Gastrocnemius medialis (tissue), 4 donors: ENCODE data around the gene SBF1. TPM values are rescaled to one million over a fixed set of nuclear protein-coding genes. Genes with fewer than 3 reads are reported as not detected.

Experiments used
- ATAC-seq, 2 donors: fragments of 150-250 bp; one replicate each; pipeline ENCODE4 v1.9.1; 2016
- DNase-seq, 2 donors: peaks; one replicate each; pipeline ENCODE4 v3.0.0-alpha.2; 2019
- H3K27ac ChIP-seq, 4 donors: fragments of 200-600 bp; sonication (generic); 1 replicate in 1 of 4; 2 replicates in 3 of 4; pipeline ENCODE4 v1.5.1; 2016 to 2018; ENCODE audit warnings: mild to moderate bottlenecking in 2 of 4, moderate library complexity in 1 of 4
- H3K27me3 ChIP-seq, 3 donors: fragments of 200-600 bp; sonication (generic) in 2 of 3; 1 replicate in 1 of 3; 2 replicates in 2 of 3; pipeline versions ENCODE4 v1.5.1 to v1.6.0; 2016 to 2019; ENCODE audit warnings: mild to moderate bottlenecking in 1 of 3, moderate library complexity in 1 of 3
- H3K36me3 ChIP-seq, 2 donors: fragments of 200-600 bp; sonication (generic) in 1 of 2; one replicate each; pipeline ENCODE4 v1.5.1; 2017 to 2018
- H3K4me1 ChIP-seq, 2 donors: fragments of 200-600 bp; sonication (generic) in 1 of 2; one replicate each; pipeline ENCODE4 v1.5.1; 2016 to 2017; ENCODE audit warnings: mild to moderate bottlenecking in 2 of 2
- H3K4me3 ChIP-seq, 4 donors: fragments of 200-600 bp; sonication (generic) in 3 of 4; 1 replicate in 1 of 4; 2 replicates in 3 of 4; pipeline ENCODE4 v1.5.1; 2016 to 2019; ENCODE audit warnings: mild to moderate bottlenecking in 2 of 4
- H3K9me3 ChIP-seq, 3 donors: fragments of 200-600 bp; sonication (generic) in 2 of 3; 1 replicate in 1 of 3; 2 replicates in 2 of 3; pipeline ENCODE4 v1.5.1; 2016 to 2019
- CTCF ChIP-seq, 5 experiments: fragments of 450-650 bp in 3 of 5; fragments of 200-600 bp in 2 of 5; sonication (generic) in 2 of 5; IDR thresholded peaks in 4 of 5; conservative IDR thresholded peaks in 1 of 5; 1 replicate in 4 of 5; 2 replicates in 1 of 5; pipeline ENCODE4 v1.5.1; 2016 to 2019; ENCODE audit warnings: antibody characterized with exemption in 5 of 5, mild to moderate bottlenecking in 3 of 5, moderate library complexity in 3 of 5
- POLR2A ChIP-seq, 2 donors: fragments of 450-650 bp; IDR thresholded peaks; one replicate each; pipeline ENCODE4 v1.6.1; 2017; ENCODE audit warnings: antibody characterized with exemption in 2 of 2, mild to moderate bottlenecking in 2 of 2, moderate library complexity in 2 of 2
- in situ Hi-C, 4 donors: fragments of 200-750 bp; cut with MboI; loops; one replicate each; pipeline versions ENCODE4 v1.15.0 to v1.8.0; 2017; ENCODE audit warnings: low sequenced_read_pairs in 4 of 4
- intact Hi-C: fragments of 100-400 bp; cut with DNase I; formaldehyde crosslinking; loops from one replicate; pipeline ENCODE4 v1.15.1; 2023; ENCODE audit warnings: low total_unique reads
- total RNA-seq, 4 donors: library from RNA; depleted of rRNA; stranded (reverse); fragments of >200 nt; gene quantifications; one replicate each; pipeline versions ENCODE4 v1.1.0 to v1.2.3, GENCODE V29; 2016

Gene SBF1
- total RNA-seq, 4 donors from 2014 or later, result 50.5 to 116 (median 107) TPM

DNA sequence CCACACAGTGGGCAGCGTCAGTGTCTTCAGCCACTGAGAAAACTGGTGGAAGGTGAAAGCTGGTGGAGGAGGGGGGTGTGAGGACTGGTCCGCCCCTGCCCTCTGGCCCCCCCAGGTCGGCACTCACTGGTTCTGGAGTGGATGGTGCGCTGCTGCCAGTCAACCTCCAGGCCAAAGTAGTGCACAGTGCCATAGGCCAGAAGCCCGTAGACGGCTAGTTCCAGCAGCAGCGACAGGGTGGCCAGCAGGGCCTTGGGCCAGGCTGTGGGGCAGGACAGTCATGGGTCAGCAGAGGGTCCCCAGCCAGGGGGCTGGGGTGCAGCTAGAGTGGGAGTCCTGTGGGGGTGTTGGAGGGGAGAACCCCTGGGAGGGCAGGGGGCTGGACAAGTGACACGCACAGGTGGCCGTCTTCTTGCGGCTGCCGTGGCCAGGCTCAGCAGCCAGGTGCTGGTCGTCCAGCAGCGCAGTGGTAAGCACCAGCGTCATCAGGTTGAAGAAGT, 30.5 kb upstream of the SBF1 start:
- intact Hi-C loops (loop anchor here (10.0 kb wide), 1 partner anchor 651 kb away; the partner anchor contains the start of gene ZBED4), in situ Hi-C loops (no loop called here)
- H3K9me3 ChIP-seq, result no peaks in the 10 kb centered on the region
- ATAC-seq (no peak), DNase-seq (no peak)
- H3K4me3 ChIP-seq, result no peak overlapping the region
- TF ChIP-seq POLR2A (IDR thresholded peaks at IDR 0.05) (no peak), CTCF (IDR thresholded peaks at IDR 0.05 in 4 of 5, conservative IDR thresholded peaks at IDR 0.05 in 1 of 5) (no peak)
- no peaks in the 10 kb centered on the region for H3K27me3 ChIP-seq
- peaks cover 0 to 31% of the 10 kb centered on the region in 2 donors for H3K36me3 ChIP-seq
- H3K4me1 ChIP-seq, result peaks cover 15 to 22% of the 10 kb centered on the region in 2 donors
- no peak overlapping the region for H3K27ac ChIP-seq

- in situ Hi-C loops, result no loop called here
- Histone ChIP-seq H3K27me3 (no peaks in the 10 kb centered on the region), H3K4me3 (no peak overlapping the region), H3K27ac (no peak overlapping the region), H3K36me3 (peaks cover 0 to 31% of the 10 kb centered on the region in 2 donors), H3K4me1 (peaks cover 15 to 21% of the 10 kb centered on the region in 2 donors), H3K9me3 (no peaks in the 10 kb centered on the region)
- intact Hi-C loops, result loop anchor here (10.0 kb wide), 1 partner anchor 650 kb away; the partner anchor contains the start of gene ZBED4
- ATAC-seq (no peak), DNase-seq (no peak)
- no peak for TF ChIP-seq CTCF (IDR thresholded peaks at IDR 0.05 in 4 of 5, conservative IDR thresholded peaks at IDR 0.05 in 1 of 5)
- TF ChIP-seq POLR2A (IDR thresholded peaks at IDR 0.05), result no peak
Measured at GRCh38 chr22:50504369-50505211, 29.8 kb upstream of the SBF1 start.

DNA sequence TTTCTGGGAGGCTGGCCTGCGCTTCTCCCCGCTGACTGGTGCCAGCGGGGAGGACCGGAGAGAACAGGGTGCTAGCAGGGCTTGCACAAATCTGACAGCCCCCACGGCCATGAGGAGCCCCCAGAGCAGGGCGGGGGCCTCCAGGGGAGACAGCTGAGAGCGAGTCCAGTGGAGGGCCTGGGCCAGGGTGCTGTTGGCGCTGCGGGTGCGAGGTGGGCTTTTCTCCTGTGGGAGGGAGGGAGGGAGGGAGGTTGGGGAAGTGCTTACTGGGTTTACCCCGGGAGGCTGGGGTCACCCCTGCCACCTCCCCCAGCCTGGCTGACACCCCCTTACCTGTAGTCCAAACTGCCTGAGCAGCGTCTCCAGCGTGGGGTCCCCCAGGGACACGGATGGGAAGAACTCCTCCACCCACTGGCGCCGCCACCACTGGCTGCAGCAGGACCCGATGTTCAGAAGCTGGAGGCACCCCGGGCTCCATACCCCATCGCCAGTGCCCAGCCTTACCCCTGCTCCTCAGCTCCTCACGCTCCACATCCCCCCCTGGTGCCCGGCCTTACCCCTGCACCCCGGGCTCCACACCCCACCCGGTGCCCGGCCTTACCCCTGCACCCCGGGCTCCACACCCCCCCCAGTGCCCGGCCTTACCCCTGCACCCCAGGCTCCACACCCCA, 28.8 kb upstream of the SBF1 start:
- in situ Hi-C loops, result no loop called here
- intact Hi-C loops, result loop anchor here (10.0 kb wide), 1 partner anchor 649 kb away; the partner anchor contains the start of gene ZBED4
- TF ChIP-seq CTCF (IDR thresholded peaks at IDR 0.05 in 4 of 5, conservative IDR thresholded peaks at IDR 0.05 in 1 of 5) (no peak), POLR2A (IDR thresholded peaks at IDR 0.05) (no peak)
- ATAC-seq (no peak), DNase-seq (no peak)
- H3K36me3 ChIP-seq, result peaks cover 0 to 31% of the 10 kb centered on the region in 2 donors
- no peak overlapping the region for H3K27ac ChIP-seq
- peaks cover 6 to 12% of the 10 kb centered on the region in 2 donors for H3K4me1 ChIP-seq
- no peaks in the 10 kb centered on the region for H3K27me3 ChIP-seq
- no peaks in the 10 kb centered on the region for H3K9me3 ChIP-seq
- no peak overlapping the region for H3K4me3 ChIP-seq

GRCh38 chr22:50502628-50503474, 28.0 kb upstream of the SBF1 start:
- H3K27ac ChIP-seq, result no peak overlapping the region
- TF ChIP-seq POLR2A (IDR thresholded peaks at IDR 0.05) (no peak), CTCF (IDR thresholded peaks at IDR 0.05 in 4 of 5, conservative IDR thresholded peaks at IDR 0.05 in 1 of 5) (no peak)
- intact Hi-C loops, result loop anchor here (10.0 kb wide), 1 partner anchor 648 kb away; the partner anchor contains the start of gene ZBED4
- H3K27me3 ChIP-seq, result no peaks in the 10 kb centered on the region
- peaks cover 0 to 31% of the 10 kb centered on the region in 2 donors for H3K36me3 ChIP-seq
- in situ Hi-C loops, result no loop called here
- H3K9me3 ChIP-seq, result no peaks in the 10 kb centered on the region
- no peak overlapping the region for H3K4me3 ChIP-seq
- ATAC-seq (no peak), DNase-seq (no peak)
- peaks cover 6 to 12% of the 10 kb centered on the region in 2 donors for H3K4me1 ChIP-seq
